ENCODE results near the gene C12orf76. TPM values are rescaled to one million over a fixed set of nuclear protein-coding genes. Genes with fewer than 3 reads are reported as not detected.
A peak's percentile ranks its signal among the peaks of the same experiment; 100 is the strongest.

Gene C12orf76
- total and polyA plus RNA-seq, 2 of the 13 experiments (the other 11 are each of a cell fraction or from before 2014, with no cell fraction given): 15.8 to 38.4 TPM

- TF ChIP-seq ZSCAN12 (CRISPR knock-in tag; IDR thresholded peaks at IDR 0.05): no peak
- TF ChIP-seq ZNF782 (CRISPR knock-in tag; IDR thresholded peaks at IDR 0.05; ENCODE audit: borderline replicate concordance): no peak
- no peak for TF ChIP-seq ZNF44 (CRISPR knock-in tag; IDR thresholded peaks at IDR 0.05)
- TF ChIP-seq SMARCE1 (IDR thresholded peaks at IDR 0.05; ENCODE audit: borderline replicate concordance): no peak
- TF ChIP-seq XRCC5 (optimal IDR thresholded peaks at IDR 0.05; ENCODE audit: low read length): no peak
- TF ChIP-seq ZNF326 (CRISPR knock-in tag; IDR thresholded peaks at IDR 0.05; ENCODE audit: borderline replicate concordance): no peak
- no peak for TF ChIP-seq TRIM24 (CRISPR knock-in tag; IDR thresholded peaks at IDR 0.05)
- no peak for TF ChIP-seq ASH2L (IDR thresholded peaks at IDR 0.05; ENCODE audit: insufficient read length, low read depth, low read length)
- TF ChIP-seq HOXA7 (CRISPR knock-in tag; IDR thresholded peaks at IDR 0.05): no peak
- peak; percentile 55; the same call in 1 of the 2 replicates for TF ChIP-seq SP5 (CRISPR knock-in tag; IDR thresholded peaks at IDR 0.05; ENCODE audit: borderline replicate concordance, low read depth)
- TF ChIP-seq ZBTB42 (CRISPR knock-in tag; IDR thresholded peaks at IDR 0.05): no peak
- no peak for TF ChIP-seq GZF1 (CRISPR knock-in tag; IDR thresholded peaks at IDR 0.05)
- 0 out of 2 replicates have a peak, but pooled peaks have one; percentile 45 for TF ChIP-seq ZBTB43 (CRISPR knock-in tag; conservative IDR thresholded peaks at IDR 0.05)
- TF ChIP-seq ZNF547 (CRISPR knock-in tag; IDR thresholded peaks at IDR 0.05): no peak
- TF ChIP-seq FOSL1 (CRISPR knock-in tag; IDR thresholded peaks at IDR 0.05; ENCODE audit: borderline replicate concordance): no peak
- no peak for TF ChIP-seq AHR (CRISPR knock-in tag; IDR thresholded peaks at IDR 0.05)
- no peak for TF ChIP-seq ELK4 (CRISPR knock-in tag; IDR thresholded peaks at IDR 0.05; ENCODE audit: borderline replicate concordance)
- TF ChIP-seq WIZ (CRISPR knock-in tag; IDR thresholded peaks at IDR 0.05): no peak
- TF ChIP-seq MAZ (IDR thresholded peaks at IDR 0.05; ENCODE audit: borderline replicate concordance, low read depth, low read length): no peak
- no peak for TF ChIP-seq MAZ (CRISPR knock-in tag; IDR thresholded peaks at IDR 0.05; ENCODE audit: low read depth)
- TF ChIP-seq PPARG (CRISPR knock-in tag; conservative IDR thresholded peaks at IDR 0.05): peak; percentile 64
- TF ChIP-seq SAP130 (CRISPR knock-in tag; IDR thresholded peaks at IDR 0.05; ENCODE audit: low read depth): peak; percentile 90
- no peak for TF ChIP-seq MAFG (CRISPR knock-in tag; IDR thresholded peaks at IDR 0.05)
- TF ChIP-seq PRPF4 (IDR thresholded peaks at IDR 0.05; ENCODE audit: low read depth, low read length, poor library complexity, severe bottlenecking): no peak
- TF ChIP-seq TCF7 (IDR thresholded peaks at IDR 0.05; ENCODE audit: low read depth): peak; percentile 21; the same call in 1 of the 2 replicates
- no peak for TF ChIP-seq ZNF678 (CRISPR knock-in tag; IDR thresholded peaks at IDR 0.05)
- no peak for TF ChIP-seq TGIF2 (CRISPR knock-in tag; IDR thresholded peaks at IDR 0.05)
- TF ChIP-seq HOMEZ (CRISPR knock-in tag; IDR thresholded peaks at IDR 0.05; ENCODE audit: low read depth): peak; percentile 77
- TF ChIP-seq PHF5A (CRISPR knock-in tag; IDR thresholded peaks at IDR 0.05; ENCODE audit: low read depth, unreplicated experiment): no peak
- no peak for TF ChIP-seq PAWR (CRISPR knock-in tag; IDR thresholded peaks at IDR 0.05; ENCODE audit: borderline replicate concordance)
- TF ChIP-seq ZNF790 (CRISPR knock-in tag; IDR thresholded peaks at IDR 0.05; ENCODE audit: borderline replicate concordance): no peak
These were observed 12.7 kb downstream of the C12orf76 start (continued) for GRCh38 chr12:110035534-110036104.

Measured in HepG2 (cell line).